B cell (primary cell): ENCODE measurements around the gene SLC18A3.

Experiments
- CTCF ChIP-seq: fragments of 200-600 bp; IDR thresholded peaks from one replicate; pipeline ENCODE4 v1.8.0; 2022; ENCODE audit warnings: antibody characterized with exemption, mild to moderate bottlenecking
- EZH2 ChIP-seq: IDR thresholded peaks from 2 replicates; pipeline ENCODE4 v1.6.1; 2012; ENCODE audit warnings: borderline replicate concordance, low read depth, mild to moderate bottlenecking, moderate library complexity, low read length; ENCODE audit not compliant: insufficient read depth, poor library complexity, severe bottlenecking

GRCh38 chr10:49608166-49609005, 1.7 kb upstream of the SLC18A3 start:
- TF ChIP-seq EZH2 (no peak), CTCF (no peak)
